Calu3 (cell line): ENCODE results near the gene JDP2. TPM values are rescaled to one million over a fixed set of nuclear protein-coding genes. Genes with fewer than 3 reads are reported as not detected.

Experiments
- BruUV-seq: library from RNA; stranded (reverse); fragments of 400-500 nt; replicated peaks from 2 replicates; lab custom pipeline; 2021; lab: Mats Ljungman, UMichigan
- CTCF ChIA-PET: fragments of 300-600 bp; sonication (Branson Sonifier 250); formaldehyde crosslinking; loops from one replicate; lab custom pipeline; 2022; ENCODE audit warnings: antibody characterized with exemption; lab: Charles Lee
- DNase-seq: peaks from one replicate; pipeline ENCODE4 v3.0.0; 2022
- H3K27ac Mint-ChIP-seq: one replicate; pipeline ENCODE4 v1.8.0; 2022; ENCODE audit warnings: mixed read lengths; ENCODE audit not compliant: unreplicated experiment
- H3K27me3 Mint-ChIP-seq: one replicate; pipeline ENCODE4 v1.8.0; 2022; ENCODE audit warnings: mixed read lengths; ENCODE audit not compliant: unreplicated experiment
- H3K36me3 Mint-ChIP-seq: one replicate; pipeline ENCODE4 v1.8.0; 2022; ENCODE audit warnings: mild to moderate bottlenecking, moderate library complexity, mixed read lengths; ENCODE audit not compliant: insufficient read depth, unreplicated experiment
- H3K4me1 Mint-ChIP-seq: one replicate; pipeline ENCODE4 v1.8.0; 2022; ENCODE audit warnings: mild to moderate bottlenecking, low read depth, mixed read lengths; ENCODE audit not compliant: unreplicated experiment
- H3K4me3 Mint-ChIP-seq: one replicate; pipeline ENCODE4 v1.8.0; 2022; ENCODE audit warnings: mild to moderate bottlenecking, low read depth, moderate library complexity, mixed read lengths; ENCODE audit not compliant: unreplicated experiment
- H3K9me3 Mint-ChIP-seq: one replicate; pipeline ENCODE4 v1.8.0; 2022; ENCODE audit warnings: low read depth, mixed read lengths; ENCODE audit not compliant: unreplicated experiment
- intact Hi-C: fragments of 100-400 bp; cut with micrococcal nuclease; formaldehyde crosslinking; loops from one replicate; pipeline ENCODE4 v1.10.0; 2022; ENCODE audit not compliant: unreplicated experiment
- total RNA-seq: library from RNA; stranded (reverse); gene quantifications from 2 replicates; pipeline ENCODE4 v1.2.3, GENCODE V29; 2022
- TF ChIP-seq, protein P1 (sequence below): fragments of 200-600 bp; IDR thresholded peaks from one replicate; pipeline ENCODE4 v1.8.0; 2022; ENCODE audit warnings: antibody characterized with exemption; ENCODE audit not compliant: unreplicated experiment

JDP2 gene
- total RNA-seq, 1 experiment from 2014 or later = 24.1 TPM

DNA sequence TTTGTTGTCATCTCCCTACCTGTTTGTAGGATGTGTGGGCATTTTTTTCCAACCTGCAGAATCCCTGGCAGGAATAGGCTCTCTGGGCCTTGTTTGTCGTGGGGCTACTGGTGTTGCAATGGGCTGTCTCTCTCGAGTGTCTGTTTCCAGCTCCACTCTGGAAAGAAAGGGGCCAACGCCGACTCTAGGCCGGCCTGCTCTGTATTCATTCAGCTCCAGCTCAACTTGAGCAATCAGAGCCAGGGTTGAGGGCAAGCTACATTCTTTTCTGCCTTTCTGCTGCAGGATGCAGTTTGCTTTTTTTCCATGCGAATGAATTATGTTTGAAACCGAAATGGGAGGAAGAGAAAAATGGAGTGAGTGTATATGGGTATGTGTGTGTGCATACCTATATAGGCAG is 2.3 kb downstream of the JDP2 start:
- intact Hi-C loops = no loop called here
- H3K27ac Mint-ChIP-seq = no peak overlapping the region
- H3K27me3 Mint-ChIP-seq = no peaks in the 10 kb centered on the region
- CTCF ChIA-PET = interaction anchor here (0.6 to 1.5 kb wide), 2 partner anchors 51 to 131 kb away, joined by 3 to 4 read pairs; no protein-coding TSS in a partner anchor
- DNase-seq = no peak
- H3K4me3 Mint-ChIP-seq = peak overlapping the region; percentile 73
- peaks cover 36% of the 10 kb centered on the region for H3K36me3 Mint-ChIP-seq
- H3K9me3 Mint-ChIP-seq = no peaks in the 10 kb centered on the region
- no TSS peak for BruUV-seq
- peaks cover 22% of the 10 kb centered on the region for H3K4me1 Mint-ChIP-seq
- TF ChIP-seq, protein P1, sequence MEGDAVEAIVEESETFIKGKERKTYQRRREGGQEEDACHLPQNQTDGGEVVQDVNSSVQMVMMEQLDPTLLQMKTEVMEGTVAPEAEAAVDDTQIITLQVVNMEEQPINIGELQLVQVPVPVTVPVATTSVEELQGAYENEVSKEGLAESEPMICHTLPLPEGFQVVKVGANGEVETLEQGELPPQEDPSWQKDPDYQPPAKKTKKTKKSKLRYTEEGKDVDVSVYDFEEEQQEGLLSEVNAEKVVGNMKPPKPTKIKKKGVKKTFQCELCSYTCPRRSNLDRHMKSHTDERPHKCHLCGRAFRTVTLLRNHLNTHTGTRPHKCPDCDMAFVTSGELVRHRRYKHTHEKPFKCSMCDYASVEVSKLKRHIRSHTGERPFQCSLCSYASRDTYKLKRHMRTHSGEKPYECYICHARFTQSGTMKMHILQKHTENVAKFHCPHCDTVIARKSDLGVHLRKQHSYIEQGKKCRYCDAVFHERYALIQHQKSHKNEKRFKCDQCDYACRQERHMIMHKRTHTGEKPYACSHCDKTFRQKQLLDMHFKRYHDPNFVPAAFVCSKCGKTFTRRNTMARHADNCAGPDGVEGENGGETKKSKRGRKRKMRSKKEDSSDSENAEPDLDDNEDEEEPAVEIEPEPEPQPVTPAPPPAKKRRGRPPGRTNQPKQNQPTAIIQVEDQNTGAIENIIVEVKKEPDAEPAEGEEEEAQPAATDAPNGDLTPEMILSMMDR = no peak

- Mint-ChIP-seq H3K4me3 (peak overlapping the region; percentile 73), H3K4me1 (peaks cover 22% of the 10 kb centered on the region)
Observed at GRCh38 chr14:75430526-75430925, 2.7 kb downstream of the JDP2 start.

DNA sequence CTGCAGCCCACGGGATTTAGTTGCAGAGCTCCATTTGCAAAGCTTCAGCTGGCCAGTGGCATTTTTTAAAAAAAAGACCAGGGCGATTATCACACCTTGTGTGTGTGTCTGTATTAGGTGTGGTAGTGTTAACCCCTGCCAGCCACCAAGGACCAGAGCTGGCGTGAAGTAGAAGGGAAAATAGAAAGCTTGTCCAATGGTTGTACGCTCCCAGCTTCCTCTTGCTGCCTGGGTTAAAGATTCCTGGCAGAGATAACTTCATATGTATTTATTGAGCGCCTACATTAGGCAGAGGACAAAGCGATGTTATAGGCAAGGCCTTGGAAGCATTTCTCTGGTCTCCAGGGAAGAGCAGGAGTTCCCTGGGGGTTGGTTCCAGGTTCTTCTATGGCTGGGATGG is 3.2 kb downstream of the JDP2 start:
- BruUV-seq = no TSS peak
- Mint-ChIP-seq H3K27ac (no peak overlapping the region), H3K4me3 (no peak overlapping the region), H3K4me1 (peaks cover 22% of the 10 kb centered on the region), H3K9me3 (no peaks in the 10 kb centered on the region), H3K36me3 (peaks cover 41% of the 10 kb centered on the region), H3K27me3 (no peaks in the 10 kb centered on the region)
- intact Hi-C loops = no loop called here
- CTCF ChIA-PET = no interaction called here
- DNase-seq = no peak
- TF ChIP-seq, protein P1 = no peak

More at GRCh38 chr14:75430526-75430925, 2.7 kb downstream of the JDP2 start:
- peaks cover 40% of the 10 kb centered on the region for H3K36me3 Mint-ChIP-seq
- CTCF ChIA-PET = no interaction called here
- H3K27ac Mint-ChIP-seq = no peak overlapping the region
- intact Hi-C loops = no loop called here
- BruUV-seq = no TSS peak
- H3K9me3 Mint-ChIP-seq = no peaks in the 10 kb centered on the region
- DNase-seq = no peak
- no peaks in the 10 kb centered on the region for H3K27me3 Mint-ChIP-seq
- TF ChIP-seq, protein P1 = no peak

- no peak overlapping the region for H3K4me3 Mint-ChIP-seq
- peaks cover 22% of the 10 kb centered on the region for H3K4me1 Mint-ChIP-seq
- no peak for DNase-seq
- TF ChIP-seq, protein P1 = no peak
- H3K27ac Mint-ChIP-seq = no peak overlapping the region
- H3K9me3 Mint-ChIP-seq = no peaks in the 10 kb centered on the region
- intact Hi-C loops = no loop called here
- CTCF ChIA-PET = no interaction called here
- no peaks in the 10 kb centered on the region for H3K27me3 Mint-ChIP-seq
- no TSS peak for BruUV-seq
- H3K36me3 Mint-ChIP-seq = peaks cover 41% of the 10 kb centered on the region
Observed at GRCh38 chr14:75431827-75432226, 4.0 kb downstream of the JDP2 start.
